GM18526 (cell line): ENCODE measurements around the gene STING1.

ENCODE experiments used
- POLR2A ChIP-seq: IDR thresholded peaks from 3 replicates; pipeline ENCODE4 v1.6.1; 2011; ENCODE audit not compliant: insufficient read length; ENCODE audit errors: extremely low read depth

The STING1 gene

GRCh38 chr5:139445325-139446170, 37.0 kb downstream of the STING1 start:
- TF ChIP-seq POLR2A, result no peak

GRCh38 chr5:139443831-139444453, 38.6 kb downstream of the STING1 start:
- no peak for TF ChIP-seq POLR2A

- peak; percentile 43 for TF ChIP-seq POLR2A
Observed at GRCh38 chr5:139439013-139439903, 43.3 kb downstream of the STING1 start, which contains the start of gene DNAJC18. TSS of gene DNAJC18 (minus strand) at chr5:139439525. CDS start at chr5:139439445, 80 bp downstream.

- TF ChIP-seq POLR2A, result no peak
Observed at GRCh38 chr5:139438707-139439012, 43.9 kb downstream of the STING1 start.

GRCh38 chr5:139435676-139436075, 46.9 kb downstream of the STING1 start:
- no peak for TF ChIP-seq POLR2A

- no peak for TF ChIP-seq POLR2A
Observed at GRCh38 chr5:139431706-139432105, 50.9 kb downstream of the STING1 start.

- no peak for TF ChIP-seq POLR2A
Observed at GRCh38 chr5:139430015-139430414, 52.5 kb downstream of the STING1 start.

- no peak for TF ChIP-seq POLR2A
Observed at GRCh38 chr5:139426203-139426885, 56.2 kb downstream of the STING1 start.
